NCI-H345 treated with DMSO at 0.1 percent for 48 hours (cell line): ENCODE measurements around the gene MAB21L1.
A peak's percentile ranks its signal among the peaks of the same experiment; 100 is the strongest.

Experiments
- DNase-seq: peaks from one replicate; lab custom pipeline; 2025; ENCODE audit not compliant: unreplicated experiment; lab: John Stamatoyannopoulos, UW

Gene MAB21L1

GRCh38 chr13:35475960-35476943 is at the start of gene MAB21L1:
MAB21L1 (minus strand) TSS chr13:35476689; CDS start chr13:35476138, 551 bp downstream.
- DNase-seq, result no peak

DNA sequence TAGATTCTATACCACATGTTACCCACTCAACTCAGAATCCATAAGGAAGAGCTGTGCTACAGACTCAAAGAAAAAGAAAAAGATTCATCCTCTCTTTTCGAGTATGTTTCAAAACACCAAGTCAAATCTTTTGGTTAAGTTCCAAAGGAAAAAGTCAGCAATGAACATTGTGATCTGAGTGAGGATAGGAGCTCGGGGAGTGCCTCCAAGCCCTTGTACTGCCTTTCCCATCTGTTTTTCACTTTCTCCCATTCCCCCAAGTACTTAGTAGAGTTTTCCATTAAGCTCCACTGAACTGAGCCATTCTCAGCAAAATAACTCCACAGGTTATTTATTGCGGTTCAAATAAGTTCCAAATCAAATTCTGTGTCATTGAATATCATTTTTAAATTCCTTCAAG is 47.7 kb upstream of the MAB21L1 start:
- no peak for DNase-seq

GRCh38 chr13:35518337-35518946 is 42.0 kb upstream of the MAB21L1 start:
- DNase-seq, result no peak

DNA sequence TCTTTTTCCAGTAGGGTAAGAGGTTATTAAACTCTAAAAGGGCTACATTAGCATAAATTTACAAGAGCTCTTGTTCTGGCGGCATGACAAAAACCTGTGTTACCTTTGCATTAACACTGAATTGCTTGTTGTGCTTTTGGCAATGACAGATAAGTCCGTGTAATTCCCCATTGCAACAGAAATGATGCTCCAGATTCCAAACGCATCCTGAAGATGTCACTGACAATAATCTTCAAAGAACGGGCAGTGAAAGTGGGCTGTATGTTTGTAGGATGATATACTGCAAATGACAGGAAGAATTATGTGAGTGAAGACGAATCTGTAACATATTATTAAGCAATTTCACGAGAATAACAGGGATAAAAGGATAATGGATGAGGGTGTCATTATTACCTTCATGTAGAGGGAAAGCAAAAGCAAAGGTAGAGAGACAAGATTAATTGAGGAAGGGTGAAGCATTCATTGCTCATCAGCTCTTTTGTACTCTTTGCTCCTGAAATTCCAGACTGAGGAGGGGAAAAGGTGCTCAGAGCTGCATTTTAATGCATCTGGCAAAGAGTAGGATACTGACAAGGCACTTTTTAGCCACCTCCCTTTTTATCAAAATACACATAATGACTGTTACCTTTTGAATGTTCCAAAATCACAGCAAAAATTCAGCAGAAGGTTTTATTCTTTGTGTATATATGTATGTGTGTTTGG is 38.5 kb upstream of the MAB21L1 start:
- no peak for DNase-seq

- DNase-seq, result no peak
Measured at GRCh38 chr13:35514061-35514477, 37.6 kb upstream of the MAB21L1 start.

- no peak for DNase-seq
Measured at GRCh38 chr13:35512271-35512920, 35.9 kb upstream of the MAB21L1 start.

DNA sequence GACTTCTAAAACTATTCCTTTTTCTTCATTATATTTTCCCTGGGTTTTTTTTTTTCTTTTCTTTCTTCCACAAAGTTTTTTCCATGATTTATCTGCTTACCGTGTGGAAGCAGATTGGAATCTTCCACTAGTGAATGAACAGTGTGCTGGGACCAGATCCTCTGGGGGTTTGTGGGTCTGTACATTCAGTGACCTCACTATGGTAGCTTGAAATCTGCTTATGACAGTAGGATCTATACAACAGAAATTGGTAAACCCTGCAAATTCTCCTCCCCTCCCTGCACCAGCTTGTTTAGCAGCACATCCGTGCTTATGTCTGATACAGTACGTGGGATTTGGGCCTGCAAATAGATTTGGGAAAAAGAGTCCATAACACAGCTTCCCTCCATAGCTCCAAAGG is 26.0 kb upstream of the MAB21L1 start:
- DNase-seq, result no peak

- DNase-seq, result no peak
Measured at GRCh38 chr13:35501661-35502235, 25.3 kb upstream of the MAB21L1 start.

DNA sequence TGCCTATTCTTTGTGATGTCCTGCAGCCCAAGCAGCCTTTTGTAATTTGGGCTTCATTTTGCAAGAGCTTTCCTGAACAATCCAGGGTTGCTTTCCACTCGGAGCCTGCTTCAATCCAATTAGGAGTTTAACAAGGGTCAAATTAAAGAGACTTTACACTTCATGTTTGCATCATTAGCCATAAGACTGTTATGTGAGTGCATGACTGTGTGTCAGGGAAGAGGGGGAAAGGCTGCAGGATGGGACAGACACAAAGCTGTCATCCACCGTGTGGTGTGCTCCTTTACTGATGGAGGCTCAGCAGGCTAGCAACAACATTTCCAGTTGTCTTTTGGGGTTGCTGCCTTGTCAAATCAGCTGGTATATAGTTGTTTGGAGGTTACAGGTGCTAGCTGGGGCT is 23.7 kb upstream of the MAB21L1 start:
- DNase-seq, result no peak

DNA sequence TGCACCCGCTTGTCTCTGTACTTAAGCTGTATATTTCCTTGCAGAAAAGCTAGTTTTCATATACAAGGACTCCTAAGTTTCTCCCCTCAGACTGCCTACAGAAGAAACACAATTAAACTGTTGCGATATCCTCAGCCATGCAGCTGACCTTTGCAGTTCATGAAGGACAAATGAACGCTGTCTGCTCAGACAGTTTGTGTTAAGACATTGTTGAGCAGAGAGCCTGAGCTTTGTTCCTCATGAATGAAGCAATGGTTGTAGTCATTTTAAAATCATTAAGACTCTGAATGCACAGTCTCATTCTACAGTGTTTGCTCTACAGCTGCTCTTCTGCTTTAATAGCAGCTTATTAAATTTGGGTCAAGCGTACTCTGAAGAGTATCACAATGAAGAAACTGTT is 23.2 kb upstream of the MAB21L1 start:
- DNase-seq, result peak; percentile 26

GRCh38 chr13:35499196-35499662 is 22.7 kb upstream of the MAB21L1 start:
- peak; percentile 93 for DNase-seq

DNA sequence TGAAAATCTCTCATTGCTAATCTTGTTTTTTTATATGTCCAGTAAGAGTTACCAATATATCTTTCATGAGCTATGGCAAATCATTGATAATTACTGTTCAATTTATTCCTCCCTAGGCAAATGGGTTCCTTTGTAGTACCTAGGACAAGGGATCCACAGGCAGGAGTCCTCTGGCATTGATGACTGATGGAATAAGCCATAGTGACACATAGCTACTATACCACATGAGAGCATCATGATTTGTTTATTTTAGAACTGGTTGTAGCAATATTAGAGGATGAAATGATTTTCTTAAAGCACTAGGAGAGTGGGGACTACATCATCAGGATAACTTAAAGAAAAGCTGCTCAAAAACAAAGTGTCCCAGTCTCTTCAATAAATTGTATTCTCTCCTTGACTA is 21.7 kb upstream of the MAB21L1 start:
- DNase-seq, result no peak

DNA sequence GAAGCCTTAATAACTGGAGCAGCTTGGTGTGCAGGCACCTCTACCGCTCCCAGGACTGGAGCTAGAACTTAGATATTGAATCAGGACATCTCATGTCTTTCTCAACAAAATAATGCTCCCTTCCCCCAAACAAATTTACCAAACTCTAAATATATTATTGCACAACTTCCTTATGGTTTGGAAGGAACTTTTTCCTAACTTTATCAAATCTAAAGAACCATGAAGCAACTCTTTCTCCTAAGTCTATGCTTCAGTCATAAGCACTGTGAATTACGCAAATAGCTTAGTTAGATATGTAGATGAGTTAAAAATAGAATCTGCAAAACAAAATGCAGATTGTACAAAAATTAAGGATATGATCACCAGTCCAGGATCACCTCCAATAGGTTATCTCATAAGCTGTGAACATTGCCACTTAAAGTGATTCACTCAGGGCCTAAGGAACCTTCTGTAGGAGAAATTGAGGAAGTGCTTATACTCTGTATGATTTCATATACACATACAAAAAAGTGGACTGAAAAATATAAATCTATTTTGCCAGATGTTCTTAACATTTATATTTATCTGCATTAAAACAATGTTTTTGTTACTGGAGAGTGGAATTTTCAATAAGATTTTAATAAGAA is 20.4 kb upstream of the MAB21L1 start:
- DNase-seq, result no peak

- DNase-seq, result no peak
Measured at GRCh38 chr13:35496006-35496405, 19.5 kb upstream of the MAB21L1 start.

DNA sequence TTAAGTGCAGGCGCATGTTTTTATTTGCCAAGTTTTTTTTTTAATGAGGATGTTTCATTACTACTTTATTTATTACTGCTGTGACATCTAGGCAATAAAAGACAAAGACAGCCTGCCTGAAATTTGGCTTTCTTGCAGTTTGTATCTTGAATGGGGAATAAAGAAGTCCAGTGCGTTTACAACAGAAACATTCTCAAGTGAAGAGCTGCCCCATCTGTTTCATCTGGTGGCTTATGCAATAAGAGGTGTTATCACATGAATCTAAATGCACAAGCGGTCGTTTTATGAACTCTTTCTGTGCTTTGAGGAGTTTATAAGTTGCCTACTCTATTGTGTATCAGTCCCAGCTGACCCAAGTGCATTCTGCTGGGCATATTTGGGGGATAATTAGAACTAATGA is 12.6 kb upstream of the MAB21L1 start:
- DNase-seq, result no peak

GRCh38 chr13:35485424-35485823 is 8.9 kb upstream of the MAB21L1 start:
- no peak for DNase-seq

DNA sequence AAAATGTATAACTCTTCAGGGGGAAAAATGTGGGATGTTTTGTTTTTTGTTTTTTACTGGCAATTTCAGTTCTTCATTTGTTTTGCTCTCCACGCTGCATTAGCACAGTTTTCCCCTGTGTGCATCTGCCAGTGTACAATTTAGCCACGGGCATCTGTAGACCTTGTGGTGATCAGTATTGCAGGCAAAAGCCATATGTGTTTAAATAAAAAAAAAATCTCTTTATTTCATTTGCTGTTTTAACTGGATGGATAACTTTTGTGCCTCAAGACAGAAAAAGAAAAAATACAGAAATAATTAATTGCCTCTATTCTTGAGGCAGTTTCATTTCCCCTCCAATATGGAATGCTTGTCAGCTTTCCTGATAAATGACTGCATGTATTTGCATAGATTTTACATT is 7.9 kb upstream of the MAB21L1 start:
- no peak for DNase-seq

DNA sequence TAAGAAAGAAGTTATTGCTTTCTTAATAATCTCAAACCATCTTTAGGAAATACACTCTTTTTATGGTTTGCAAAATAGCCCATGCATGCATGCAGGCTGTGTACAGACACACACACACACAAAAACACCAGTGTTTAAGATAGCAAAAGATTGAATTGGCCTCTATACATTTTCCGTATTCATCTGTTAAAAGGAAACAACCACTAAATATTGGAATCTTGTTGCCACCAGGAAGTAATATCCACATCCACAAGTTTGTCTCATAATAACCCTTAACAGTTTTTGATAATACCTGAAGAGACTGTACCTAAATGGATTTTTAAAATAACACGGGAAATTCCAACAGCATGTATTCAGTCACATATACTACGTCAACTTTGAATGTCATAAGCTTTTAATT is 7.3 kb upstream of the MAB21L1 start:
- no peak for DNase-seq

- DNase-seq, result no peak
Measured at GRCh38 chr13:35482527-35482926, 6.0 kb upstream of the MAB21L1 start.

DNA sequence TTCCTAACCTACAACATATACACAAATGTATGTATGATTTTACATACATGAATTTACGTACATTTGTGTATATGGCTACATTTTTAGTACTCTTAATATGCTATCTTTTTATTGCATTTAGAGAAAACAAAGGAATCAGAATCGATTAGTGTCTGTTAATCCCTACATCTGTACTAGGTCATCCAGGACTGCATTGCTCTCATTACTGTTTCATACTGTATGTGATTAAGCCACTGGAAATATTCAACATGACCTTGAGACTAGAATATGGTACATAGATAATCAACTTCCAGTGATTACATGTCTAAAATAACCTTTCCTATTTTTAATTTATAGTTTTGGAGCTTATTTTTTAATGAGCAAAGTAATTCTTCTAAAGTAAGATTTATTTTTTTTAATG is 5.3 kb upstream of the MAB21L1 start:
- DNase-seq, result no peak
